Breast epithelium (tissue), 4 donors: ENCODE results near the gene DNAH9. TPM values are rescaled to one million over a fixed set of nuclear protein-coding genes. Genes with fewer than 3 reads are reported as not detected.
"Not testable (repeated sequence)": the region's sequence is repeated elsewhere in the genome, so short reads cannot be mapped to it uniquely, and the experiment has no call there.

Source experiments
- DNase-seq, 2 donors: peaks; one replicate each; pipeline ENCODE4 v3.0.0-alpha.2; 2019; ENCODE audit warnings: low spot score in 2 of 2
- H3K27ac ChIP-seq, 2 donors: fragments of 200-600 bp; sonication (generic) in 1 of 2; one replicate each; pipeline ENCODE4 v1.5.1; 2016 to 2019; ENCODE audit warnings: mild to moderate bottlenecking in 1 of 2
- H3K27me3 ChIP-seq, 2 donors: fragments of 200-600 bp; sonication (generic) in 1 of 2; one replicate each; pipeline versions ENCODE4 v1.5.1 to v1.6.0; 2017 to 2019; ENCODE audit warnings: control low read depth in 1 of 2, mild to moderate bottlenecking in 1 of 2
- H3K36me3 ChIP-seq: fragments of 200-600 bp; one replicate; pipeline ENCODE4 v1.5.1; 2019
- H3K4me1 ChIP-seq, 2 donors: fragments of 200-600 bp; sonication (generic); one replicate each; pipeline ENCODE4 v1.5.1; 2016 to 2019; ENCODE audit warnings: control low read depth in 1 of 2
- H3K4me3 ChIP-seq, 3 donors: fragments of 200-600 bp; sonication (generic); 1 replicate in 2 of 3; 2 replicates in 1 of 3; pipeline ENCODE4 v1.5.1; 2016 to 2019; ENCODE audit warnings: mild to moderate bottlenecking in 3 of 3, moderate library complexity in 2 of 3
- H3K9me3 ChIP-seq, 2 donors: fragments of 200-600 bp; sonication (generic) in 1 of 2; one replicate each; pipeline ENCODE4 v1.5.1; 2016 to 2019; ENCODE audit warnings: control low read depth in 1 of 2
- POLR2A ChIP-seq: fragments of 450-650 bp; IDR thresholded peaks from one replicate; pipeline ENCODE4 v1.6.1; 2016; ENCODE audit warnings: antibody characterized with exemption, mild to moderate bottlenecking, moderate library complexity
- POLR2AphosphoS5 ChIP-seq, 3 donors: sonication (generic); formaldehyde crosslinking; IDR thresholded peaks; one replicate each; pipeline ENCODE4 v1.6.1; 2017; ENCODE audit warnings: antibody characterized with exemption in 3 of 3
- intact Hi-C: fragments of 100-400 bp; cut with DNase I; formaldehyde crosslinking; loops from one replicate; pipeline ENCODE4 v1.15.1; 2023; ENCODE audit warnings: low total_unique reads
- total RNA-seq, 3 donors: library from RNA; depleted of rRNA; stranded (reverse); fragments of >200 nt; gene quantifications; one replicate each; pipeline ENCODE4 v1.1.0, GENCODE V29; 2016
- TF ChIP-seq, protein P1 (sequence below), 3 donors: fragments of 450-650 bp; IDR thresholded peaks; one replicate each; pipeline ENCODE4 v1.5.1; 2016 to 2017; ENCODE audit warnings: antibody characterized with exemption in 3 of 3, mild to moderate bottlenecking in 3 of 3, moderate library complexity in 3 of 3

The DNAH9 gene
- total RNA-seq, 3 donors from 2014 or later: 0.66 to 3.5 (median 1.2) TPM

DNA sequence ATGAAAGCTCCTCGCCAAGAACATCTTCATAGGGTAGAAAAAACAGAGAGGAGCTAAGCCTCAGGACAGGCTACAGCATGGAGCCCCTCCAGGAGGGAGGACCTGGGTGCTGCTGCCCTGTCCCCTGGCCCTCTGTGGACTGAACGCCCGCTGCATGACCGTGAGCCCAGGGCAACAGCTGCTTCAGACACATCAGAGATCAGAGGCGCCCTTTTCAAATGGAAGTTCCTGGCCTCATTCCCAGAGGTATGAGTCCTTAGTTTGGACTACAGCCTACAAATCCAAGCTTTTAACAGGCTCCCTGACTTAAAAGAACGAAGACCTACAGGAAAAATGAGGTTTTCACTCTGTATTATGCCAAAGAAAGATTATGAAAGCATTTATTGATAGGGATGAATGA is 350.5 kb downstream of the DNAH9 start:
- Histone ChIP-seq H3K9me3 (peaks cover 0 to 14% of the 10 kb centered on the region in 2 donors), H3K36me3 (no peaks in the 10 kb centered on the region), H3K27me3 (no peaks in the 10 kb centered on the region), H3K27ac (no peak overlapping the region), H3K4me3 (no peak overlapping the region), H3K4me1 (no peaks in the 10 kb centered on the region)
- DNase-seq: no peak
- intact Hi-C loops: no loop called here
- no peak for TF ChIP-seq POLR2AphosphoS5 (IDR thresholded peaks at IDR 0.05)
- no peak for TF ChIP-seq POLR2A
- TF ChIP-seq, protein P1, sequence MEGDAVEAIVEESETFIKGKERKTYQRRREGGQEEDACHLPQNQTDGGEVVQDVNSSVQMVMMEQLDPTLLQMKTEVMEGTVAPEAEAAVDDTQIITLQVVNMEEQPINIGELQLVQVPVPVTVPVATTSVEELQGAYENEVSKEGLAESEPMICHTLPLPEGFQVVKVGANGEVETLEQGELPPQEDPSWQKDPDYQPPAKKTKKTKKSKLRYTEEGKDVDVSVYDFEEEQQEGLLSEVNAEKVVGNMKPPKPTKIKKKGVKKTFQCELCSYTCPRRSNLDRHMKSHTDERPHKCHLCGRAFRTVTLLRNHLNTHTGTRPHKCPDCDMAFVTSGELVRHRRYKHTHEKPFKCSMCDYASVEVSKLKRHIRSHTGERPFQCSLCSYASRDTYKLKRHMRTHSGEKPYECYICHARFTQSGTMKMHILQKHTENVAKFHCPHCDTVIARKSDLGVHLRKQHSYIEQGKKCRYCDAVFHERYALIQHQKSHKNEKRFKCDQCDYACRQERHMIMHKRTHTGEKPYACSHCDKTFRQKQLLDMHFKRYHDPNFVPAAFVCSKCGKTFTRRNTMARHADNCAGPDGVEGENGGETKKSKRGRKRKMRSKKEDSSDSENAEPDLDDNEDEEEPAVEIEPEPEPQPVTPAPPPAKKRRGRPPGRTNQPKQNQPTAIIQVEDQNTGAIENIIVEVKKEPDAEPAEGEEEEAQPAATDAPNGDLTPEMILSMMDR (IDR thresholded peaks at IDR 0.05): no peak

DNA sequence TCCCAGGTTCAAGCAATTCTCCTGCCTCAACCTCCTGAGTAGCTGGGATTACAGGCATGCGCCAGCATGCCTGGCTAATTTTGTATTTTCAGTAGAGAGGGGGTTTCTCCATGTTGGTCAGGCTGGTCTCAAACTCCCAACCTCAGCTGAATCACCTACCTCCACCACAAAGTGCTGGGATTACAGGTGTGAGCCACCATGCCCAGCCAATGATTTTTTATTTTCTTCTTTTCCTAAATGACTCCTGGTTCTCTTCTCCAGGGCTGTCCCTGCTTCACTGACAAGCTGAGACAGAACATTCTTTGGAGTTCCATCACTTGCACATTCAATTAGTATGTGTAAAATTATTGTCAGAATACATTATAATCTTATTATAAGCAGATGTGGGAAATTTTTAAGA is 351.3 kb downstream of the DNAH9 start:
- H3K27ac ChIP-seq, H3K36me3 ChIP-seq, H3K27me3 ChIP-seq, DNase-seq, H3K4me3 ChIP-seq, H3K4me1 ChIP-seq, intact Hi-C loops: not testable (repeated sequence)
- peaks cover 0 to 20% of the 10 kb centered on the region in 2 donors for H3K9me3 ChIP-seq

DNA sequence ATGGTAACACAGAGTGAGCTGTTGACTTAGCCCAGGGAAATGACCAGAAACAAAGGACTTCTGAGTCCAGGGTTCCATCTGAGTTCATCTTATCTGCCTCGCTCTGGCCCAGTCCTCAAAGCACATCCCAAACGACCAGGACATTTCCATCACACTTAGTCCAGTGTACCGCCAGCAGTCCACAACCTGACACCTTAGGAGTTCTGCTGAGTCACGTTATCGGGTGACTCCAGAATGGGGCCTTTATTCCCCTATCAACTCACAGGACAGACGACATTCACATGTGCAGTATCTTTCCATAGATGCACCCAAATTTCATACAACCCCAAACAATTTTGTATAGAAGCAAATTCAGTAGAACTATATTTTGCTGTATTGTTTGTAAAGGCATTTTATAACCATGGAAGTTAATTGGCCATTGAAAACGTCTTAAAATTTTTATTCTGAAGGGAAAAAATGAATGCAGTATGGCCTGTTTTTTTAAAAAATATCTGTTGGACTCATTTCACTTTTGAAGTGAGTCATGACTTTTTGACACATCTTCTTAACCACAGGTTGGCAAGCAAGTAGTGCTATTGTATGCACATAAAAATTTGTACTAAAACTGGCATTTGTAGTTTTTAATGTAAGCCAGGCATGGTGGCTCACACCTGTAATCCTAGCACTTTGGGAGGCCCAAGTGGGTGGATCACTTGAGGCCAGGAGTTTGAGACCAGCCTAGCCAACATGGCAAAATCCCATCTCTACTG is 352.7 kb downstream of the DNAH9 start:
- no peaks in the 10 kb centered on the region for H3K27me3 ChIP-seq
- intact Hi-C loops: no loop called here
- no peak overlapping the region for H3K4me3 ChIP-seq
- TF ChIP-seq, protein P1 (IDR thresholded peaks at IDR 0.05): no peak
- TF ChIP-seq POLR2A (no peak), POLR2AphosphoS5 (IDR thresholded peaks at IDR 0.05) (no peak)
- DNase-seq: no peak
- H3K4me1 ChIP-seq: no peaks in the 10 kb centered on the region
- peaks cover 4 to 20% of the 10 kb centered on the region in 2 donors for H3K9me3 ChIP-seq
- H3K36me3 ChIP-seq: no peaks in the 10 kb centered on the region
- H3K27ac ChIP-seq: no peak overlapping the region

DNA sequence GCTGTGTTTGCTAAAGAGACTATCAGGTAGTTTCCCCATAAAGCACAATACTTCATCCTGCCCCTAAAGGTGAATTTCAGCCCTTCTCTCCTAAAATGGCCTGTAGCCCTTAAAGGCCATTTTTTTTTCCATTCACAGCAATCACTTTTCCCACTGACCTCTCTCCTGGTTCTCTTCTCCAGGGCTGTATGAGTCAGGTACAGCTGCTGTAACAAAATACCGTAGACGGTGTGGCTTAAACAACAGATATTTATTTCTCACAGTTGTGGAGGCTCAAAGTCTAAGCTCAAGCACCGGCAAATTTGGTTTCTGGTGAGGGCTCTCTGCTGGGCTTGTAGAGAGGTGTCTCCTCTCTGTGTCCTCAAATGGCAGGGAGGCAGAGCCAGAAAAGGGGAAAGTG is 354.3 kb downstream of the DNAH9 start:
- no peak for DNase-seq
- H3K4me3 ChIP-seq: no peak overlapping the region
- TF ChIP-seq POLR2A (no peak), POLR2AphosphoS5 (IDR thresholded peaks at IDR 0.05) (no peak)
- TF ChIP-seq, protein P1 (IDR thresholded peaks at IDR 0.05): no peak
- intact Hi-C loops: no loop called here
- no peaks in the 10 kb centered on the region for H3K27me3 ChIP-seq
- no peaks in the 10 kb centered on the region for H3K4me1 ChIP-seq
- H3K9me3 ChIP-seq: peaks cover 4 to 20% of the 10 kb centered on the region in 2 donors
- no peak overlapping the region for H3K27ac ChIP-seq
- H3K36me3 ChIP-seq: peaks cover 1% of the 10 kb centered on the region

DNA sequence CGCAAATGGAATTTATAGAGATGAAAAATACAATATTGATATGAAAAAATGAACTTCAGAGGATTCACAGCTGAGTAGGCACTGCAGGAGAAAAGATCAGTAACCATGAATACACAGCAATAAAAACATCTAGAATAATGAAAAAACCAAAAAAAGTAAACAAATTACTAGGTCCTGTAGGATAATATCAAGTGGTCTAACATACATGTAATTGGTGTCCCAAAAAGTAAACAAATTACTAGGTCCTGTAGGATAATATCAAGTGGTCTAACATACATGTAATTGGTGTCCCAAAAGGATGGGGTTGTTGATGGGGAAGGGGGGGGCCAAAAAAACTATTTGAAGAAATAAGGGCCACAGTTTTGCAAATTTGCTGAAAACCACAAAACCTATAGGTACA is 355.7 kb downstream of the DNAH9 start:
- intact Hi-C loops: no loop called here
- TF ChIP-seq POLR2AphosphoS5 (IDR thresholded peaks at IDR 0.05): no peak
- TF ChIP-seq, protein P1 (IDR thresholded peaks at IDR 0.05): no peak
- TF ChIP-seq POLR2A: no peak
- Histone ChIP-seq H3K4me3 (no peak overlapping the region), H3K27me3 (no peaks in the 10 kb centered on the region), H3K27ac (no peak overlapping the region), H3K4me1 (no peaks in the 10 kb centered on the region), H3K36me3 (peaks cover 7% of the 10 kb centered on the region), H3K9me3 (peaks cover 4 to 20% of the 10 kb centered on the region in 2 donors)
- no peak for DNase-seq
